GM18520 (cell line): Measurements from ENCODE around the gene UGT1A1.

Experiments
- ATAC-seq: cut with Tn5 transposase; IDR thresholded peaks from one replicate; pipeline ENCODE4 v1.9.1; 2021; ENCODE audit not compliant: unreplicated experiment

UGT1A1 gene

DNA sequence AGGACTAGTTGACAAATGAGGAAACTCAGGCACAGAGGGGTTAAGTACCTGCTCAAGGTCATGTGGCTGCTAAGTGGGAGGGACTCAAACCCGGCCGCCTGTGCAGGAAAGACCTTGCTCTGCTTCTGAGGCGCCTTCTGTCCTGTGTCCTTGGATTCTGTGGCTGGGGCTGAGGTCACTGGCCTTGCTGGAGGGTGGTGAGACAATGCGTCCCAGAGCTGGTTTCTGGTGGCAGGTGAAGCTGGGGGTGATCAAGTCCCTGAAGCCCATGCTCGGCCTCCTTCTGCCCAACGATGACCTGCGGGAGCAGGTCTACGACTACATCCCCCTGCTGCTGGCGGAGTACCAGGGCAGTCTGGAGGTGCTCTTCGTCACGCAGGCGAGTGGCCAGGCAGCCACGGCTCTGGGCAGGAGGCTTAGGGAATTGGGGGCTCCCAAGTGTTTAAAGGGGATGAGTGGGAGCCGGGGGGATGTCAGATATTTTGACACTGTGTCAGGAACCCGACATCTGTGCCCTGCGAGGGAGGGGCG is 34.1 kb downstream of the UGT1A1 start:
- no peak for ATAC-seq

DNA sequence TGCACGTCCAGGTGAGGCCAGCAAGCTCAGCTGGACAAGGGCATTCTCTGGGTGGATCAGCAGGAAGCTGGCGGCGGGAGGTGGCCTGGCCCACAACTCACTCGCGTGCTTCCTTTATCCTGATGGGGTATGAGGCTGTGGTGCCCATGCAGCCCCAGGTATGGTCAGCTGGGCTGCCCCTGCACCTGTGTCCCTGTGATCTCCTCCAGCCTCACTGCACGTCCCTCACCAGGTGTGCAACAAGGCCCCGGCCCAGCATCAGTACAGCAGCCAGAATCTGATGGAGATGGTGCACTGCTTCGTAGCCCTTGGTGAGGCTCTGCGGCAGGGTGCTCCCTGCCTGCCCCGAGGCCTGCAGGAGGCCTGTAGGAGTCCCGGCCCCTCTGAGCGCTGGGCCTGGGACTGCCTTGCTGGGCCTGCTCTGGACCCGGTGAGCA is 35.7 kb downstream of the UGT1A1 start:
- no peak for ATAC-seq

DNA sequence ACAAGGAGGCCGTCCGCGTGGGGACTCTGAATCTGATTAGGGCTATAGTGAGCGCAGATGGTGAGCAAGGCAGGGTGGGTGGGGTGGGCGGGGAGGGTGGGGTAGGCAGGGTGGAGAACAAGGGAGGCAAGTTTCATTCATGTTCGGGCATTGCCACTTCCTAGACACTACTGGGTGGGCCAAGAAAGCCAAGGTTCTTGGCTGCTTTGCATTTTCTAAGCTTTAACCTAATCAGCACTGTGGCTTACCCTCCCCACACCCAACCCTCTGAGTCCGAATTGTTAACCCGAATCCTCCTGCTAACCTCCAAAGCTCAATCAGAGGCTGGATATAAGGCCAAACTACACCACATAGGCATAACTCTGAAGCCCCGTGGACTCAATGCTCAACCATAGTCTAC is 36.2 kb downstream of the UGT1A1 start:
- ATAC-seq = no peak

DNA sequence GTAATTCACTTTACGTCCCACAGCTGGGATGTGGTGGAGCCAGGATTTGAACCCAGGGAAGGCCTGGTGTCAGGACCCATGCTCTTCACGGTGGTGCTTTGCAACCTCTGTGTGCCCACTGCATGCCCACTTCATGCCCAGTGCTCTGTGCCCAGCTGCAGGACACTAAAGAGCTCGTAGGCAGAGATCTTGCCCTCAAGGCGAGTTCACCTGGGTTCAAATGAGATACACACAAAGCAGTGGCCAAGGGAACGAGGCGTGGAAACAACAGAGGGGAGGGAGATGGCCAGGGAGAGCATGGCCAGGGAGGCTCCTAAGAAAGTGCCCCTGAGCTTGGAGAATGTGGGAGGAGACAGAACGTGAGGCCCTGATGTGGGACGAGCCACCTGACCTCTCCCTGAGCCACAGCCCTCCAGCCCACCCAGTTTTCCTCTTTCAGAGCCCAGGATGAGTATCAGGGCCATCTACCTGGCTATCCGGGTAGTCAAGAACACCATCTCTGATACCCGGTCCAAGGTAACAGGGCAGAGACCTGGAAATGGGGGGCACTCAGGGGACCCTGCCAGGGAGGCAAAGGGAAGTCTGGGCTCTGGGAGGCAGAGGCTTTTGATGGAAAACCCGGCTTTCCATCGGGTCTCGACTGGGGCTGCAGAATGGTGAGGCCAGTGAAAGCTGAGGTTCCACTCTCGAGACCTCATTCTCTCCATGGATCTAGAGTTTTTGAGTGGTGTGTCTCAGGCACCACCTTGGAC is 38.4 kb downstream of the UGT1A1 start:
- ATAC-seq = no peak

DNA sequence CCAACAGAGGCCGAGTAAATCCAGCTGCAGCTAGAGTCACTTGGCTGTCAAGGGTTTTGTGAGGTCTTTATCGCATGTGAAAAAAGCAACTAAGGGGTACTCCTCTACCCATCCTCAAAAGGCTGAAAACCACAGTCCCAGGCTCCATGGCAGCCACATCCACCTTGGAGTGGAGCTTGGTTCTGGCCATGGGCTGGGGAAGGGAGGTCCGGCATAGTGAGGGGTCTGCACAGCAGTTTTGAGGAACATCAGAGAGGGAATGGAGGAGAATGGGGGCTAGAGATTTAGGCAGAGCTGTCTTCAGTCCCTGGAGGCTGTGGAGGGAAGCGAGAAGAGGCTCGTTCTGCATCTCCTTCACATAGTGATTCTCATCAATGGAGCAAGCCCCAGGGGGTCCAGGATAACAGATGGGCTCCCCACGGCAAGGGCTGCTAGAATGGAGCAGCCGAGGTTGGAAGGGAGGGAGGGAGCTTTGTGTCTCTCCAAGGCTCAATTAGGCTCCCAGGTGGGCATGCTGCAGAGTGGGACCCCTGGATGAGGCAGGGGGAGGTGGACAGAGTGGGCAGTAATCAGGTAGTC is 39.1 kb downstream of the UGT1A1 start:
- ATAC-seq = no peak

DNA sequence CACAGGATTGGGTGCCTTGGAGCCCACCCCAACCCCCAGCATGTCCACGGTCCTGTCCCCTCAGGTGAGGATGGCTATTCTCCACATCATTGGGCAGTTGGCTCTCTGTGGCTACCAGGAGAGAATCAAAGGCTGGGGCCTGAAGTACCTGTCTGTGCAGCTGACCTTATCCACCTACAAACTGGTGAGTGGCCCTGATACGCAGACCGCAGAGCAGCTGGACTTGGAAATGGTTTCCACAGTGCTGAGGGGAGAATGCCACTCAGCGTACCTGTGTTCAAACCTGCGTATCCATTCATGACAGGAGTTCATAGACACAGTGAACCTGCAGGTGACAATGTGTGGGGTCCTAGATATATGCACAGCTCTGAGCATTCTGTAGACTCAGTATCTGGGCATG is 39.6 kb downstream of the UGT1A1 start:
- no peak for ATAC-seq

DNA sequence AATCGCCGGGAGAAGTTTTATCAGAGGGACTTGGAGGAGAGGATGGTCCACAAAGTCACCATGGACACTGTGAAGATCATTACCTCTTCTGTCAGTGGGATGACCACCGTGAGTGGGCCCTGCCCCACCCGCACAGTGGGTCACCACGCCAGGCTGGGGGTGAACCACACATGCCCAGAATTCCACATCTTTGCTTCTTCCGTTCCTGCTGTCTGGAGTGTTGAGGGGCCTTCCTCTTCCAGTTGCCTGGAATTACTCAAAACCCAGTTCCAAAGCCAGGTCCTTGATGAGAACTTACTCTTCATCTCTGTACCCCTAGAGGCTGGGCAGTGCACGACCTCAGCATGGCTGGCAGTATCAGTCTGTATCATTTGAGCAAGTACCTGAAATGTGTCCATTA is 40.1 kb downstream of the UGT1A1 start:
- no peak for ATAC-seq

DNA sequence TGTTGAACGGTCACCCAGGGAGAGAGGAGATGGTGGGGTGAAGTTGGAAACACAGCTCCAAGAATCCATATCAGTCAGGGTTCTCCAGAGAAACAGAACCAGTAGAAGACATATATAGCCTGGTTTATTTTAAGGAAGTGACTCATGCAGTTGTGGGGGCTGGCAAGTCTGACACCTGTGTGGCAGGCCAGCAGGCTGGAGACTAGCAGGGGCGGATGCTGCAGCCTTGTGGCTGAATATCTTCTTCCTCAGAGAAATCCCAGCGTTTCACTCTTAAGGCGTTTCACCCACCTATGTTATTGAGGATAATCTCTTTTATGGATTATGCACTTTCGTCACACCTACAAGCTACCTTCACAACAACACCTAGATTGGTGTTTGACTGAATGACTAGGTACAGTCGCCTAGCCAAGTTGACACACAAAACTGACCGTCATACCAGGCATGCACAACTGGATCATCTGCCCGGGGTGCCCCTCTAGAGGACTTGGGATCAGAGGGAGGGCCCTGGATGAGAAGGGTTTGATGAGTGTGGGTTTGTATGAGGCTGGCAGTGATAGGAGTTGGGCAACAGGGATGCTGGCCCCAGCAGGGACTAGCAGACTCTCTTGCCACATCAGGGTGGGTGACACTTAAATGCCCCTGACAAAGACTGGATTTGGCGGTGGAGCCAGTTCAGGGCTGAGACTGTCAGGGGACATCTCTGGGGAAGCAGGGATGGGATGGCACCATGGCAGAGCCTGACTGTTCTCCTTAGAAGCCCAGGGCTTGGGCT is 41.5 kb downstream of the UGT1A1 start:
- ATAC-seq = no peak

DNA sequence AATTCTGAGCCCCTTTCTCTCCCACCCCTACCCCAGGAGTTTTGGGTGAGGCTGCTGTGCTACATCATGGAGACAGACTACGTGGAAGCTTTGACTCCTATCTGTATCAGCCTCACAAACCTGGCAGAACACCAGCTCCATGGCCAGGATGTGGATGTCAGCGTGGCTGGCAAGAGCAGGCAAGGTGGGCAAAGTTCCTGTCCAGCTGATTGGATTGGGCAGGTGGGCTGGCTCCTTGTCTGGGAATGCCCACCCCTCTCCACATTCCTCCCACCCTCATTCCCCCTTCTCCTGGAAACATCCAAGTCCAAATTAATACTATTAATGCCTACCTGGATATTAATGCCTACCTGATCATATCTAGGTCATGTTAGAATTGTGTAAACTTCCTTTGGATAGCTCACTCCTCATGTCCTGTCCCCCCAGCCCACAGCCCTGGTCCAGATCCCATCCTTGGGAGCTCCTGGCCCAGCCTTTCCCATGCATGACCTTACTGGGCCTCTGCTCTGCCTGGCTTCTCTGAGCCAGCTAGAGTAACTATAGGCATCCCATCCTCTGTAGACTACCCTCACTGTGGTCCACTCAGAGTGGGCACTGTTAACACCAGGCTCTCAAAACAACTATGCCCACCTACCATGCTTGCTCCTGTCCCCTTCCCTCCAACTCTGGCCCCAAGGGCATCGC is 42.2 kb downstream of the UGT1A1 start:
- no peak for ATAC-seq

DNA sequence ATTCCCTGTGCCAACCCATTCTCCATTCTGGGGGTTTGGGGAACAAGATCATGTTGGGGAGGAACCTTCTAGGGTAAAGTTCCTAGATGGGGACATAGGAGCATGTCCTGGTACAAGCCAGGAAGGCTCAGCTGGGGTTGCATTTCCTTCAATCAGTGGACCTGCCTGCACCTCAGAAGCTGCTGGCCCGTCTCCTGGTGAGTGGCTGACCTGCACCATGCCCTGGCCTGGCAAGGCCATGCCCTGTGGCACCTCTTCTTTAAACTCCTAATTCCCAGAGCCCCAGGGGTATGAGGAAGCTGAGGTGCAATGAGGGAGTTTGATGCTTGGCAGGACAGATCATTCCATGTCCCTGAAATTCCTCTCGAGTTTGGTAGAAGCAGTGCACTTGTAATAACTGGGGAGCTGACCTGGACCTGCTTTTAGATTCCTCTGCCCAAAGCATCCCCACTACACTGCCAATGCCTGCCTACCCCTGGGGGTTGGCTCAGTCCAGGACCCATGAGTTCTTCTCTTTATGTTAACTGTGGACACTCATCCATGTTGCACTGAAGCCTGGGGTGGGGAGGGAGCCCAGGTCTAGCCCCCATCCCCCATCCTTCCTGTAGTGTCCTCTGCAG is 43.3 kb downstream of the UGT1A1 start:
- ATAC-seq = no peak

DNA sequence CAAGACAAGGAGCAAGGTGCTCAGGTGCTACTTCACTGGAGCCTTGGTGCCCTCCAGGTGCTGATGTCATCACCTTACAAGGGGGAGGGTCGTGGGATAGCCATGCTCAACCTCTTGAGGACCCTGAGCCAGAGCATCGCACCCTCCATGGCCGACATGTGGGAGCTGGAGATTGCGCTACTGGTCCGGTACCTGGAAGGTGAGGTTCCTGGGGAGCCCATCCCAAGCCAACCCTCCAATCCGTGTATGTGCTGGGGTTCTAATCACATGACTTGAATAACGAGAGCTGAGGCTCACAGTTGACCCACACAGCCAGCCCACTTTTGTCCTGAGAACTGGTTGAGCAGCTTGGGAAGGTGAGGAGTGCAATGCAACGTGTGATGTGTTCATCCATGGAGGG is 43.9 kb downstream of the UGT1A1 start:
- no peak for ATAC-seq

DNA sequence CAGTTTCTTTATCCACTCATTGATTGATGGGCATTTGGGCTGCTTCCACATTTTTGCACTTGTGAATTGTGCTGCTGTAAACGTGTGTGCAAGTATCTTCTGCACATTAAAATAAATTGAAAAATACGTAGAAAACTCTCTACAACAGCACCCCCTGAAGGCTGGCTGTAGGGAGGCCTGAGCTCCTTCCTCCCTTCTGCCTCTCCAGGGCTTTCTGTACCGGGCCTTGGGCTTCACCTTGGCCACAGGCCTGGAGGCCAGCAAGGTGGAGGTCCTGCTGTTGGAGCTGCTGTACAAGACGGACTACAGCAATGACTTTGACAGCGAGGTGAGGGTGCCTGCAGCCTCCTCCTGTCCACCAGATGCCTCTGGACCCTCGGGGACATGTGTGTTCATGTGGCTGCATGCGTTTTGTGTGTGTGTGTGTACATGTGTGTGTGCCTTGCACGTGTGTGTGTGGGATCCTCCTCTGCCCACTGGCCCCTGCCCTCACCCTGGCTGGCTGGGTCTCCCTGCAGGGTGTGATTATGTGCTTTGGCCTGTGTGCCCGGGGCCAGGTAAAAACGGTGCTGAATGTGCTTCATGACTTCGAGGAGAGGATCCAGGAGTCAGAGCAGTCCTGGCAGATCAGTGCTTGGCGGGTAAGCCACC is 47.3 kb downstream of the UGT1A1 start:
- no peak for ATAC-seq

DNA sequence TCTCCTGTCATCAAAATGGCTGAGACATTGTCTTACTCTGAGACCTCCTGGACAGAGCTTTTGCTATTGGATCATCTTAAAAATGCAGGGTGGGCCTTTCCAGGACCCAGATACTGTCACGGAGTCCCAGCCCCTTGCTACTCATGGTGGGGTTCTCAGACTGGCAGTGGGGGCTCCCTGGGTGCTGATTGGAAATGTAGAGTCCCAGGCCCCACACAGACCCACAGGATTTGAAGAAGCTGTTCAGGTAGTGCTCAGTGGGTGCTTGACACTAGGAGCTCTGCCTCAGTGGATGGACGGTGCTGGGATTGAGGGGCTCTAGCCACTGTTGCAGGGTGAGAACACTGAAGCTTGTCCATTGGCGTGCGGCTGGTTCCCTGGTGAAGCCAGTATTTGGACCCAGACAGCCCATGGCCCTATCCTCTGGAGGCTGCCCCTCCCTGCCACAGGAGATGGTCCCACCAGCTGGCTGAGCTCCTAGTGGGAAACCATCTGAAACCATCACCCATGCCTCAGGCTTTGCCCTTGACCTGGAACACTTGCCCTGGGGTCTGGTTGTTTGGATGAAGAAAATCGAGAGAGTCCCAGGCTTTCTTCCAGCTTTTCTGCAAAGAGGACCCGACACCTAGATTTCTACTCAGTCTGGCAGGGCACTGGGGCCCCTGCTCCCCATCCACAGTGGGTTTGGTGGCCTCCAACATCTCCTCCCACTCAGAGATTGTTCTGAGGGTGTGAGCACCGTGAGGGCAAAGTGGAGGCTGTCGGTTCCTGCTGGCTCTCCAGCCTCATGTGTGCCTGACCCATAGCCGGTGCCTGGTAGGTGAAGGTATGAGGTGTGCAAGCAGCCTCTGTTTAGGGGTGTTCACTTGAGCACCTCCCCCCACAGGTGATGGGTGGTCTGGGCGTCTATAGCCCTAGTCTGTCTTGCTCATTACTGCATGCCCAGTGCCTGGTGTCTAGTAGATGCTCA is 48.2 kb downstream of the UGT1A1 start:
- ATAC-seq = no peak

DNA sequence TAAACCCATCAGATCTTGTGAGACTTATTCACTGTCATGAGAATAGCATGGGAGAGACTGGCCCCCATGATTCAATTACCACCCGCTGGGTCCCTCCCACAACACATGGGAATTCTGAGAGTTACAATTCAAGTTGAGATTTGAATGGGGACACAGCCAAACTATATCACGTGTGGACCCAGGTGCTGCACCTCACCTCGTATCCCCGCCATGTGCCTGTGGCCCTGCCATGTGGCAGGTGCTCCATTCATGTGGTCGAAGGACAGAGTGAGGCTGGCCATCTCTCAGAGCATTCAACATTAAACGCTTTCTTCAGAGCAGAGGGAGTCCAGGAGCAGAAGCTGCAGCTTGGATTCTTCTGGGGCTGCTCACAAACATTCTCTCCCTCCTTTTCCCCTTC is 50.3 kb downstream of the UGT1A1 start:
- ATAC-seq = no peak

DNA sequence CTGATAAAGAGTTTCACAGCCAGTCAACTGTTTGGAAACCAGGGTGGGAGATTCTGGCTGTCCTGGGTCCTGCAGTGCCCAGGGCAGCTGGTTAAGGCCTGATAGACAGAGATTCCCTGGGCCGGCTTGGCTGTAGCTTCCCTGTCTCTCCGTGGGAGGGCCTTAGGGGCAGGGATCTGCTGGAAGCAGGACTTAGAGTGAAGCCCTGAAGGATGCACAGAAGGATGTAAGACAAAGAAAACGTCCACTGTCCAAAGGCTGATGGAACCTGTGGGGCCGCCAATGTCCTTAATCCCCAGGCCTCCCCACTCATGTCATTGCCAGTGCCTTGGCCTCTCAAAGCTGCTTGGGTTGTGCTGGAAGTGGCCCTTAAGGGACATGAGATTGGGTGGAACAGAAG is 51.0 kb downstream of the UGT1A1 start:
- ATAC-seq = no peak

DNA sequence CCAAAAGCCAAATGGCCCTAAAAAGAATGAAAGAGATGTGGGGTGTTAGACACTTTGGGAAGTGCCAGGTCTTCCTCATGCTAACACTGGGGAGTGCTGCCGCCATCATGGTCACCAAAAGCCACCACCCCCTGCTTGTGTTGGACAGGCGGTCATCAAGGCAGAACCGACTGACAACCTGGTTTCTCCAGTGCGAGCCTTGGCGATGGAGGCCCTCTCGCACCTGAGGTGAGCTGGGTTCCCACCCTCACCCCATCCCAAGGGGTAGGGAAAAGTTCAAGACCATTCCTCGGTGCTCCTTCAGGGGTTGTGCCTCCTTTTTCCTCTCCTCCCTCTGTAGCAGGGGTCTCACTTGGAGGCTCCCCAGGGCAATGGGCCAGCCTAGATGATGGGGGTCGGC is 51.7 kb downstream of the UGT1A1 start:
- no peak for ATAC-seq

DNA sequence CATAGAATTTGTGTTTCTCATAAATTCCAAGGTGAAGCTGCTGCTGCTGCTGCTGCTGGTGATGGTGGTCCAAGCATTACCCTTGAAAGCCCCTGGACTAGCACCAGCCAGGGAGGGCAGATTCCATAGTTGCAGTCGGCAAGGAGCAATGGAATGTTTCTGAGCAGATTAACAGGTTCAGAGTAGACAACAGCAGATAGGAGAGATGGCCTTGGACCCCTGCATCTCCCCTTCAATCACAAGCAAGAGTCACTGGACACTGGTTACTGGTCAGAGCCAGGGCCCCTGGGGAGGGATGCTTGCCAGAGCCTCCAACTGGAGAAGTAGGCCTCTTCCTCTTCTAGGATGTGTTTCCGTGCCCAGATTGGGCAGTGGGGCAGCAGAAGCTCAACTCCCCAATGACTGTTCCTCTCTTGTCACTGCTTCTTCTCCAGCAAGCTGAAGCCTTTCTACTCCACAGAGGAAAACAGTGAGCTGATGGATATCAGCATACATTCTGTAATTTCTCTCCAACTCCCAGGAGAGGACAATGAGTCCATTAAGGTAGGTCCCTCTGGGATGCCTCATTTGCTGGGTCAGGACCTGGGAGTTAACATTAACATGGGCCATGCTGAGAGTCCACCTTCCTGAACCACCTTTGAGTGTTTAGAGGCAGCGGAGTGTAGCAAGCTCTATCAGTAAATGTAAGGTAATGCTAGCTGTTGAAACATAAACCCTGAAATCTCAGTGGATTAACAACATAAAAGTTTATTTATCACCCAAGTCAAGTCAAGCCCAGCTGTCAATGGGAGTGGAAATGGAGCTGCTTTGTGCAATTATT is 53.4 kb downstream of the UGT1A1 start:
- ATAC-seq = no peak

DNA sequence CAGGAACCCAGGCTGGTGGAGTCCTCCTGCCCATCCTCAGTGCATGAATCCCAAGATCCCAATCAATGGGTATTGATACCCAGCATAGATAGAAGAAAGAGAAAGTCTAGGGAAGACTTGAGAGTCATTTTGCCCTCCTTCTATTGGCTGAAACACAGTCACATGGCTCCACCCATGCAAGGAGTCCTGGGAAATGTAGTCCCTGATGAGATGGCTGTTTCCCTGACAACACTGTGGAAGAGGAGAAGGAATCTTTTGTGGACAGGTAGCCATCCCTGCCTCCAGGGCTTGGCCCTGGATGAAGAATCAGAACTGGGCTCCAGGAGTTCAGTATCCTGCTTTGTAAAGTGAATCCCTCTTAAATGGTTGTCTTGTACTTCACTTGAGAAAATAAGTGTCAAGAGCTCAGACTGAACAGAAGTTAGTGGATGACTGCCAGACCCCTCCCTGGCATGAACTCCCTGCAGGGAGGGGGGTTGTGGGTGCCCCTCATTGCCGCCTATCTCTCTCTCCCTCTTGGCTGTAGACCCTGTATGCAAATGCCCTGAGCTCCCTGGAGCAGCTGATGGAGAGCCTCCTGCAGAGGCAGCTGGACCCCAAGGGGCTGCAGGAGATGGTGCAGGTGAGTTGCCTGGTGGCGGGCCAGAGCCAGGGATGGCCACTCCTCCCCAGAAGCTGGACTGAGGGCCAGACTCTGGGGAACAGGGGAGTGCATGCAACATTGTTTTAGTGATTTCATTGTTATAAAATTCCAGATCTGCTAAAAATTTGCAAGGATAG is 54.2 kb downstream of the UGT1A1 start:
- no peak for ATAC-seq
